ENCODE results near the gene VSX1.

Gene VSX1

DNA sequence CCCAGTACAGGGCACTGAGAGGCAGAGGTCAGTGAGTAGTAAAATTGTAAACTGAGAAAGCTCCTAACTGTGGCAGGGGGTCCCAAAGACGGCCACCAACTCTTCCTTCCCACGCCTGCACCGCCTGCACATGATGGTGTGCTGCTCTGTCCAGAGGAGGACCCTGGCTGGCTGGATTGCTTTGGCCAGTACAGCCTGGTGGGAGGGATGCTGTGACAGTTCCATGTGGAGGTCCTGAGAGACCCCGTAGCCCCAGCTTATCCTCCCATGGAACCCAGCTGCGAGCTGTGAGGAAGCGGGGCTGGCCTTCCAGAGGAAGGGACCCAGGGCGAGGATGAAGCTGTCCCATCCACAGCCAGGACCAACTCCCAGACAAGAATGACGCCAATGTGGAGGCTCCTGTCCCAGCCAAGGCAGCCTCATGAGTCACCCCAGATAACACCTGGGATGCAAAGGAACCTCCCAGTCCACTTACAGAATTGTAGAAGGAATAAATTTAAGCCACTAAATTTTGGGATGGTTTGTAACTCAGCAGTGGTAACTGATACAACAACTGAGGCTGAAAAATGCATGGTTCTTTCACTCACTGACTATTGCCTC lies 22.0 kb downstream of the VSX1 start:
- Histone ChIP-seq H3K14ac (ENCODE audit: low read length) (peak overlapping the region; percentile 25), H3K4me3 (ENCODE audit: low read length in 2 of 2) (no peak overlapping the region), H3K9ac (ENCODE audit: low read depth, low read length, poor library complexity) (no peak overlapping the region), H3K27me3 (ENCODE audit: control insufficient read depth in 3 of 3, insufficient read depth in 3 of 3, low read depth in 1 of 3, low read length in 3 of 3) (peaks cover 10 to 95% (median 73%) of the 10 kb centered on the region in 3 experiments), H3K23ac (ENCODE audit: low read depth, low read length, poor library complexity) (no peak overlapping the region), H3K79me1 (ENCODE audit: low read depth, low read length) (no peaks in the 10 kb centered on the region), H2AFZ (ENCODE audit: low read length) (no peak overlapping the region), H2BK120ac (ENCODE audit: low read depth, low read length) (no peak overlapping the region), H3K4me1 (ENCODE audit: control insufficient read depth in 2 of 2, insufficient read depth in 1 of 2, low read depth in 1 of 2, low read length in 2 of 2) (peaks cover 4 to 5% of the 10 kb centered on the region in 2 donors), H4K91ac (ENCODE audit: low read depth, low read length, poor library complexity) (no peak overlapping the region), H2BK15ac (ENCODE audit: low read length) (no peak overlapping the region), H3K4ac (ENCODE audit: low read length) (no peak overlapping the region), H3K27ac (replicated peaks; ENCODE audit: low read length) (no peak overlapping the region), H3K36me3 (replicated peaks in 1 of 2; ENCODE audit: control insufficient read depth in 2 of 2, insufficient read depth in 2 of 2, low read length in 2 of 2) (no peaks in the 10 kb centered on the region), H2BK12ac (ENCODE audit: low read length) (no peak overlapping the region), H4K8ac (ENCODE audit: low read depth, low read length) (no peak overlapping the region), H3K9me3 (replicated peaks in 1 of 2; ENCODE audit: control insufficient read depth in 2 of 2, insufficient read depth in 1 of 2, low read depth in 1 of 2, low read length in 2 of 2) (peaks cover 0 to 2% of the 10 kb centered on the region in 2 donors), H2BK5ac (ENCODE audit: low read length) (no peak overlapping the region), H2AK5ac (ENCODE audit: low read depth, low read length) (no peak overlapping the region), H3K4me2 (ENCODE audit: insufficient read depth, low read length, poor library complexity, severe bottlenecking) (no peak overlapping the region), H3K18ac (ENCODE audit: low read length) (no peak overlapping the region)
- no peak for DNase-seq (ENCODE audit: low spot score)
- WGBS, 2 donors (ENCODE audit: extremely low coverage in 2 of 2, insufficient read length in 2 of 2, insufficient replicate concordance in 1 of 2), result no CpG with 5 or more reads among the region's 8 CpGs

DNA sequence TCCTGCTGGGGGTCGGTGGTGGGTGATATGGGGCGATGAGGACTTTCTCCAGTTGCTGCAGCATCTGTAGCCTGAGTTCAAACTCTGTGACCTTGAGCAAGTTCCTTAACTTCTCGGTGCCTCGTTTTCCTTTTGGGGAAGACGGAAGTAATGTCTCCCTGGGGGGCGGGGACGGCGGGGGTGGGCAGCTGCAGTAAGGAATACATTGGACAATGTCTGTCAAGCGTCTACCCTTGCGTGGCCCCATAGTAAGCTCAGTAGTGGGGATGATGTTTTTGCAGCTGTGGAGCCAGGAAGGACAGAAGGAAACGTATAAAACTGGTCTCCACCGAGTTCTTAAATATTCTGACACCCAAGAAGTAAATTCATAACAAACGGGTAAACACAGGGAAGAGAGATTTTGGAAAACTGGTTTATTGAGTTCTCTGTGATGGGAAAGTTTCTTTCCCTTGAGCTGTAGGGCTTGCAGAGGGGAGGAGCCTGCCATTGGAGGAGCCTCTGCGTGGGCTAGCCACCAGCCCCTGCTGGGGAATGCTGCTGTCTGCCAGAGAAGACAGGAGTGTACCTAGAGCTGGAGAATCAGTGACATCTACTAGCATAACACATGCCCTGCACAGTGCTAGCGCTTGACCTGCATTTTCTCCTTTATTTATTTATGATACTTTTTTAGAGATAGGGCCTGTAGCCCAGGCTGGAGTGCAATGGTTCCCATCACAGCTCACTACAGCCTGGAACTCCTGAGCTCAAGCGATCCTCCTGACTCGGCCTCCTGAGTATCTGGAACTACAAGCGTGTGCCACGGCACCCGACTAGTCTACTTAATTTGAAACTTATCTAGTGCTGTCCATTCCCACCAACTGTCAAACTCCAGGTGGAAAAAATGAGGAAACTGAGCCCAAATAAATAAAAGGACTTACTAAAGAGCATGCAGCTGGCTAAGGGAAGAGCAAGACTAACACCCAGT lies 22.8 kb downstream of the VSX1 start:
- Histone ChIP-seq H3K27me3 (ENCODE audit: control insufficient read depth in 3 of 3, insufficient read depth in 3 of 3, low read depth in 1 of 3, low read length in 3 of 3) (peaks cover 10 to 95% (median 77%) of the 10 kb centered on the region in 3 experiments), H2BK120ac (ENCODE audit: low read depth, low read length) (no peak overlapping the region), H3K4ac (ENCODE audit: low read length) (no peak overlapping the region), H2BK5ac (ENCODE audit: low read length) (no peak overlapping the region), H4K8ac (ENCODE audit: low read depth, low read length) (no peak overlapping the region), H2BK15ac (ENCODE audit: low read length) (peak overlapping the region; percentile 68), H3K18ac (ENCODE audit: low read length) (peak overlapping the region; percentile 31), H3K23ac (ENCODE audit: low read depth, low read length, poor library complexity) (peak overlapping the region; percentile 8), H2BK12ac (ENCODE audit: low read length) (no peak overlapping the region), H3K9me3 (replicated peaks in 1 of 2; ENCODE audit: control insufficient read depth in 2 of 2, insufficient read depth in 1 of 2, low read depth in 1 of 2, low read length in 2 of 2) (peaks cover 0 to 2% of the 10 kb centered on the region in 2 donors), H3K4me2 (ENCODE audit: insufficient read depth, low read length, poor library complexity, severe bottlenecking) (peak overlapping the region; percentile 37), H3K27ac (replicated peaks; ENCODE audit: low read length) (no peak overlapping the region), H3K36me3 (replicated peaks in 1 of 2; ENCODE audit: control insufficient read depth in 2 of 2, insufficient read depth in 2 of 2, low read length in 2 of 2) (no peaks in the 10 kb centered on the region), H2AFZ (ENCODE audit: low read length) (peak overlapping the region; percentile 86), H3K79me1 (ENCODE audit: low read depth, low read length) (no peaks in the 10 kb centered on the region), H3K14ac (ENCODE audit: low read length) (no peak overlapping the region), H4K91ac (ENCODE audit: low read depth, low read length, poor library complexity) (no peak overlapping the region), H2AK5ac (ENCODE audit: low read depth, low read length) (peak overlapping the region; percentile 60), H3K4me3 (ENCODE audit: low read length in 2 of 2) (no peak overlapping the region), H3K4me1 (ENCODE audit: control insufficient read depth in 2 of 2, insufficient read depth in 1 of 2, low read depth in 1 of 2, low read length in 2 of 2) (peaks cover 4 to 5% of the 10 kb centered on the region in 2 donors), H3K9ac (ENCODE audit: low read depth, low read length, poor library complexity) (no peak overlapping the region)
- DNase-seq (ENCODE audit: low spot score), result no peak
- no CpG with 5 or more reads among the region's 20 CpGs for WGBS, 2 donors (ENCODE audit: extremely low coverage in 2 of 2, insufficient read length in 2 of 2, insufficient replicate concordance in 1 of 2)

GRCh38 chr20:25058051-25058846 lies 23.7 kb downstream of the VSX1 start, which contains the start of gene ACSS1:
Gene ACSS1 (minus strand): TSS chr20:25058139. CDS start chr20:25058102, 37 bp downstream.
- Histone ChIP-seq H2BK120ac (ENCODE audit: low read depth, low read length) (peak within 1 kb of the TSS; percentile 82), H4K8ac (ENCODE audit: low read depth, low read length) (no peak within 1 kb of the TSS), H3K9ac (ENCODE audit: low read depth, low read length, poor library complexity) (peak within 1 kb of the TSS; percentile 32), H3K4me2 (ENCODE audit: insufficient read depth, low read length, poor library complexity, severe bottlenecking) (peak within 1 kb of the TSS; percentile 88), H4K91ac (ENCODE audit: low read depth, low read length, poor library complexity) (no peak within 1 kb of the TSS), H2BK5ac (ENCODE audit: low read length) (no peak within 1 kb of the TSS), H3K23ac (ENCODE audit: low read depth, low read length, poor library complexity) (peak within 1 kb of the TSS; percentile 20), H3K4me3 (ENCODE audit: low read length in 2 of 2) (peak within 1 kb of the TSS; percentile 38 to 75), H2AK5ac (ENCODE audit: low read depth, low read length) (peak within 1 kb of the TSS; percentile 60), H3K27me3 (ENCODE audit: control insufficient read depth in 3 of 3, insufficient read depth in 3 of 3, low read depth in 1 of 3, low read length in 3 of 3) (peaks cover 10 to 95% (median 77%) of the 10 kb centered on the region in 3 experiments), H2AFZ (ENCODE audit: low read length) (peak within 1 kb of the TSS; percentile 86), H3K4ac (ENCODE audit: low read length) (no peak within 1 kb of the TSS), H3K4me1 (ENCODE audit: control insufficient read depth in 2 of 2, insufficient read depth in 1 of 2, low read depth in 1 of 2, low read length in 2 of 2) (peaks cover 4 to 5% of the 10 kb centered on the region in 2 donors), H3K79me1 (ENCODE audit: low read depth, low read length) (no peaks in the 10 kb centered on the region), H3K27ac (replicated peaks; ENCODE audit: low read length) (no peak within 1 kb of the TSS), H2BK12ac (ENCODE audit: low read length) (no peak within 1 kb of the TSS), H2BK15ac (ENCODE audit: low read length) (peak within 1 kb of the TSS; percentile 68), H3K18ac (ENCODE audit: low read length) (peak within 1 kb of the TSS; percentile 86), H3K9me3 (replicated peaks in 1 of 2; ENCODE audit: control insufficient read depth in 2 of 2, insufficient read depth in 1 of 2, low read depth in 1 of 2, low read length in 2 of 2) (peaks cover 0 to 2% of the 10 kb centered on the region in 2 donors), H3K14ac (ENCODE audit: low read length) (no peak within 1 kb of the TSS), H3K36me3 (replicated peaks in 1 of 2; ENCODE audit: control insufficient read depth in 2 of 2, insufficient read depth in 2 of 2, low read length in 2 of 2) (no peaks in the 10 kb centered on the region)
- WGBS, 2 donors (ENCODE audit: extremely low coverage in 2 of 2, insufficient read length in 2 of 2, insufficient replicate concordance in 1 of 2), result no CpG with 5 or more reads among the region's 56 CpGs
- DNase-seq (ENCODE audit: low spot score), result no peak

Measured in neuronal stem cell (in vitro differentiated cells).